HepG2 (cell line): ENCODE results near the gene DHRS12. TPM values are rescaled to one million over a fixed set of nuclear protein-coding genes. Genes with fewer than 3 reads are reported as not detected.

Experiments
- ATAC-seq: fragments of 200-7000 bp; cut with Tn5 transposase; 3 replicates; pipeline ENCODE4 v1.9.1; 2020; ENCODE audit warnings: mild to moderate bottlenecking, moderate library complexity
- Bru-seq: library from RNA; stranded (reverse); fragments of 400-500 nt; gene quantifications from one replicate; lab custom pipeline; 2021; lab: Mats Ljungman, UMichigan
- BruChase-seq, 2 experiments: library from RNA; stranded (reverse); fragments of 400-500 nt; gene quantifications; one replicate each; lab custom pipeline; 2021; lab: Mats Ljungman, UMichigan
- BruUV-seq: library from RNA; stranded (reverse); fragments of 400-500 nt; replicated peaks from 2 replicates; lab custom pipeline; 2021; lab: Mats Ljungman, UMichigan
- CTCF ChIA-PET: fragments of 300-600 bp; formaldehyde crosslinking; extraction: SDS; loops from one replicate; lab custom pipeline; 2021; ENCODE audit warnings: low total read pairs, inconsistent platforms, low intra/inter-chr PET ratio; lab: Yijun Ruan, JAX
- POLR2A ChIA-PET: fragments of 350-600 bp; sonication (Branson Sonifier 250); formaldehyde crosslinking; loops from one replicate; lab custom pipeline; 2020; ENCODE audit warnings: antibody characterized with exemption, inconsistent platforms; lab: Yijun Ruan, JAX
- DNase-seq: peaks from one replicate; pipeline ENCODE4 v3.0.0-alpha.2; 2015; ENCODE audit warnings: low spot score
- FAIRE-seq: peaks from 3 replicates; lab custom pipeline; 2011; peaks lifted over from hg19 to GRCh38; lab: Jason Lieb, UNC
- H2AFZ ChIP-seq: one replicate; pipeline ENCODE4 v1.6.1; 2011; ENCODE audit warnings: low read length, inconsistent platforms
- H3K27ac ChIP-seq: fragments of 300-600 bp; 3 replicates; pipeline ENCODE4 v1.8.0; 2011; ENCODE audit warnings: mixed run types, mild to moderate bottlenecking, mixed read lengths, low read length, inconsistent platforms; ENCODE audit not compliant: insufficient read depth; ENCODE audit errors: extremely low read length
- H3K27me3 ChIP-seq, 2 experiments: fragments of 200-600 bp in 1 of 2; 2 replicates in 1 of 2; 3 replicates in 1 of 2; pipeline versions ENCODE4 v1.6.0 to v1.8.0; 2011; ENCODE audit warnings: low read length in 2 of 2, mild to moderate bottlenecking in 2 of 2, moderate library complexity in 2 of 2, inconsistent platforms in 1 of 2; ENCODE audit not compliant: insufficient read depth in 2 of 2, control insufficient read depth in 1 of 2
- H3K36me3 ChIP-seq, 2 experiments: fragments of 200-600 bp in 1 of 2; replicated peaks in 1 of 2; 2 replicates in 1 of 2; 3 replicates in 1 of 2; pipeline versions ENCODE4 v1.5.1 to v1.8.0; 2011; ENCODE audit warnings: low read length in 2 of 2, inconsistent platforms in 1 of 2; ENCODE audit not compliant: insufficient read depth in 2 of 2, control insufficient read depth in 1 of 2
- H3K4me1 ChIP-seq: 2 replicates; pipeline ENCODE4 v1.5.1; 2012; ENCODE audit warnings: low read length, inconsistent platforms; ENCODE audit not compliant: insufficient read depth
- H3K4me2 ChIP-seq: 2 replicates; pipeline ENCODE4 v1.6.0; 2011; ENCODE audit warnings: low read depth, low read length, inconsistent platforms
- H3K4me3 ChIP-seq, 3 experiments: fragments of 200-600 bp in 1 of 3; sonication (generic), shearing (Covaris generic) in 1 of 3; replicated peaks in 1 of 3; 2 replicates each; pipeline ENCODE4 v1.5.1; 2011 to 2016; ENCODE audit warnings: low read length in 3 of 3, inconsistent platforms in 2 of 3, low read depth in 2 of 3, mild to moderate bottlenecking in 2 of 3, control low read depth in 1 of 3, mixed read lengths in 1 of 3; ENCODE audit not compliant: insufficient read depth in 1 of 3
- H3K79me2 ChIP-seq: one replicate; pipeline ENCODE4 v1.6.1; 2011; ENCODE audit warnings: low read length, inconsistent platforms; ENCODE audit not compliant: insufficient read depth
- H3K9ac ChIP-seq: 2 replicates; pipeline ENCODE4 v1.6.0; 2011; ENCODE audit warnings: mild to moderate bottlenecking, low read depth, low read length, inconsistent platforms; ENCODE audit not compliant: insufficient read depth
- H3K9me3 ChIP-seq: 2 replicates; pipeline ENCODE4 v1.5.1; 2012; ENCODE audit warnings: mild to moderate bottlenecking, low read length
- H4K20me1 ChIP-seq: 2 replicates; pipeline ENCODE4 v1.6.0; 2011; ENCODE audit warnings: inconsistent platforms, mild to moderate bottlenecking, low read length, moderate library complexity; ENCODE audit not compliant: insufficient read depth
- YEATS4 ChIP-seq: sonication (generic); formaldehyde crosslinking; IDR thresholded peaks from 2 replicates; pipeline ENCODE4 v1.4.0; 2020; ENCODE audit warnings: missing genetic modification reagents, borderline replicate concordance
- ZFP37 ChIP-seq: sonication (generic); formaldehyde crosslinking; IDR thresholded peaks from 2 replicates; pipeline ENCODE4 v1.4.0; 2020; ENCODE audit warnings: missing genetic modification reagents, borderline replicate concordance
- ZKSCAN1 ChIP-seq: fragments of 150-350 bp; IDR thresholded peaks from 2 replicates; pipeline ENCODE4 v1.6.1; 2014; ENCODE audit warnings: low read length
- ZMYM4 ChIP-seq: sonication (generic); formaldehyde crosslinking; IDR thresholded peaks from 2 replicates; pipeline ENCODE4 v1.8.1; 2023; ENCODE audit warnings: mild to moderate bottlenecking, missing genetic modification reagents
- ZNF446 ChIP-seq: sonication (generic); formaldehyde crosslinking; IDR thresholded peaks from 2 replicates; pipeline ENCODE4 v1.5.0; 2020; ENCODE audit warnings: mild to moderate bottlenecking, missing genetic modification reagents
- ZNF777 ChIP-seq: sonication (generic); formaldehyde crosslinking; IDR thresholded peaks from 2 replicates; pipeline ENCODE4 v1.4.0; 2020; ENCODE audit warnings: missing genetic modification reagents
- WGBS: methylation state at CpG from one replicate; pipeline ENCODE4 v1.1.6; 2017; ENCODE audit warnings: low lambda C conversion rate; 5-methylcytosine and 5-hydroxymethylcytosine counted together
- in situ Hi-C: cut with HindIII; loops from 2 replicates; pipeline ENCODE4 v1.10.0; 2017; ENCODE audit warnings: low pct_unique_long_range_greater_than_20kb; ENCODE audit not compliant: extremely low pct_ligation_motif_present
- intact Hi-C: fragments of 100-400 bp; cut with micrococcal nuclease; formaldehyde crosslinking; loops from one replicate; pipeline ENCODE4 v1.10.0; 2022; ENCODE audit not compliant: unreplicated experiment
- long read RNA-seq, 2 experiments: library from RNA in 1 of 2; library from polyadenylated mRNA in 1 of 2; stranded (forward) in 1 of 2; unstranded in 1 of 2; transcript quantifications; one replicate each; pipeline ENCODE4 v2.0.0, GENCODE V29; 2019 to 2022
- polyA minus RNA-seq, 3 experiments: library from RNA; depleted of rRNA, polyadenylated mRNA; stranded (reverse); fragments of >200 nt; gene quantifications; 2 replicates each; pipeline ENCODE4 v1.2.3, GENCODE V29; 2011; ENCODE audit warnings: low replicate concordance in 1 of 3
- polyA plus RNA-seq, 8 experiments: library from polyadenylated mRNA; depleted of rRNA in 3 of 8; stranded (reverse) in 7 of 8; unstranded in 1 of 8; fragments of >200 nt; fragmentation: Illumina TruSeq in 4 of 8; extraction: Trizol in 4 of 8; gene quantifications; 2 replicates each; pipeline versions ENCODE4 v1.2.1 to v1.2.3, GENCODE V29; 2011 to 2016; ENCODE audit warnings: low read depth in 4 of 8, missing spikeins in 1 of 8, mixed read lengths in 1 of 8; ENCODE audit not compliant: insufficient read depth in 1 of 8
- total RNA-seq, 5 experiments: library from RNA; depleted of rRNA; stranded (reverse); fragments of >200 nt; fragmentation: Illumina TruSeq; extraction: Trizol; gene quantifications; 2 replicates each; pipeline ENCODE4 v1.2.3, GENCODE V29; 2016; ENCODE audit warnings: low read depth in 1 of 5
- TF ChIP-seq, protein P1 (sequence below): sonication (generic); formaldehyde crosslinking; IDR thresholded peaks from 2 replicates; pipeline ENCODE4 v1.5.0; 2020; ENCODE audit warnings: mild to moderate bottlenecking, low read depth, missing genetic modification reagents, borderline replicate concordance
- TF ChIP-seq, protein P2 (sequence below): sonication (generic); formaldehyde crosslinking; IDR thresholded peaks from 2 replicates; pipeline ENCODE4 v1.8.1; 2023; ENCODE audit warnings: missing genetic modification reagents, mild to moderate bottlenecking, borderline replicate concordance
- TF ChIP-seq, protein P3 (sequence below): sonication (generic); formaldehyde crosslinking; IDR thresholded peaks from 2 replicates; pipeline ENCODE4 v1.4.0; 2020; ENCODE audit warnings: mild to moderate bottlenecking, low read depth, missing genetic modification reagents
- TF ChIP-seq, protein P4 (sequence below): sonication (generic); formaldehyde crosslinking; IDR thresholded peaks from 2 replicates; pipeline ENCODE4 v1.5.1; 2020; ENCODE audit warnings: missing genetic modification reagents, mild to moderate bottlenecking, borderline replicate concordance
- TF ChIP-seq, protein P5 (sequence below): sonication (generic); formaldehyde crosslinking; conservative IDR thresholded peaks from 2 replicates; pipeline ENCODE4 v1.4.0; 2020; ENCODE audit warnings: missing genetic modification reagents

DHRS12 gene, protein sequence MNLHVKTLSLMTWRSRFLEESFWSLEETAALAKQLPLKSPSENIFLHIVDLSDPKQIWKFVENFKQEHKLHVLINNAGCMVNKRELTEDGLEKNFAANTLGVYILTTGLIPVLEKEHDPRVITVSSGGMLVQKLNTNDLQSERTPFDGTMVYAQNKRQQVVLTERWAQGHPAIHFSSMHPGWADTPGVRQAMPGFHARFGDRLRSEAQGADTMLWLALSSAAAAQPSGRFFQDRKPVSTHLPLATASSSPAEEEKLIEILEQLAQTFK
- total RNA-seq (2016; rRNA removed; fragmentation: Illumina TruSeq; extraction: Trizol) (4.8 and 7.2 TPM in 2 replicates), polyA plus RNA-seq (2011; rRNA removed) (8.4 and 12.7 TPM in 2 replicates), polyA minus RNA-seq (2011; rRNA and poly(A)+ RNA removed; ENCODE audit: low replicate concordance) (0.89 and 5.4 TPM in 2 replicates), Bru-seq, nascent RNA (percentile 49 among the genes with signal in this experiment), BruChase-seq, experiment 1, labeled RNA remaining after a 6-hour chase (percentile 60 among the genes with signal in this experiment), BruChase-seq, experiment 2, labeled RNA remaining after a 2-hour chase (percentile 56 among the genes with signal in this experiment)
- total RNA-seq (2016; cell fraction: cytosol; rRNA removed; fragmentation: Illumina TruSeq; extraction: Trizol; ENCODE audit: low read depth), result 8.8 and 10.5 TPM in 2 replicates
- total RNA-seq (2016; cell fraction: insoluble cytoplasmic fraction; rRNA removed; fragmentation: Illumina TruSeq; extraction: Trizol), result 5.6 and 5.7 TPM in 2 replicates
- total RNA-seq (2016; cell fraction: membrane; rRNA removed; fragmentation: Illumina TruSeq; extraction: Trizol), result 9.1 and 14.0 TPM in 2 replicates
- total RNA-seq (2016; cell fraction: nucleus; rRNA removed; fragmentation: Illumina TruSeq; extraction: Trizol), result 6.7 TPM in 2 replicates
- polyA plus RNA-seq (2011; cell fraction: cytosol; rRNA removed), result 7.3 and 8.0 TPM in 2 replicates
- 19.6 and 21.8 TPM in 2 replicates for polyA plus RNA-seq (2011; cell fraction: nucleus; rRNA removed)
- 10.8 and 12.0 TPM in 2 replicates for polyA plus RNA-seq (2012)
- 15.2 and 25.5 TPM in 2 replicates for polyA plus RNA-seq (2016; cell fraction: cytosol; fragmentation: Illumina TruSeq; extraction: Trizol; ENCODE audit: low read depth)
- polyA plus RNA-seq (2016; cell fraction: insoluble cytoplasmic fraction; fragmentation: Illumina TruSeq; extraction: Trizol; ENCODE audit: low read depth), result 8.8 and 9.3 TPM in 2 replicates
- polyA plus RNA-seq (2016; cell fraction: membrane; fragmentation: Illumina TruSeq; extraction: Trizol; ENCODE audit: low read depth), result 15.3 and 19.6 TPM in 2 replicates
- polyA plus RNA-seq (2016; cell fraction: nucleus; fragmentation: Illumina TruSeq; extraction: Trizol; ENCODE audit: insufficient read depth, low read depth), result 14.9 and 17.8 TPM in 2 replicates
- 2.5 and 5.0 TPM in 2 replicates for polyA minus RNA-seq (2011; cell fraction: cytosol; rRNA and poly(A)+ RNA removed)
- 12.2 and 18.3 TPM in 2 replicates for polyA minus RNA-seq (2011; cell fraction: nucleus; rRNA and poly(A)+ RNA removed)
- long read RNA-seq, experiment 1, partial matches to known transcripts, result 1 of 9 reads
- long read RNA-seq, experiment 1, other reads (novel, unspliced or antisense), result 8 of 9 reads
- long read RNA-seq, experiment 2, partial matches to known transcripts, result 2 of 13 reads
- long read RNA-seq, experiment 2, other reads (novel, unspliced or antisense), result 5 of 13 reads

DNA sequence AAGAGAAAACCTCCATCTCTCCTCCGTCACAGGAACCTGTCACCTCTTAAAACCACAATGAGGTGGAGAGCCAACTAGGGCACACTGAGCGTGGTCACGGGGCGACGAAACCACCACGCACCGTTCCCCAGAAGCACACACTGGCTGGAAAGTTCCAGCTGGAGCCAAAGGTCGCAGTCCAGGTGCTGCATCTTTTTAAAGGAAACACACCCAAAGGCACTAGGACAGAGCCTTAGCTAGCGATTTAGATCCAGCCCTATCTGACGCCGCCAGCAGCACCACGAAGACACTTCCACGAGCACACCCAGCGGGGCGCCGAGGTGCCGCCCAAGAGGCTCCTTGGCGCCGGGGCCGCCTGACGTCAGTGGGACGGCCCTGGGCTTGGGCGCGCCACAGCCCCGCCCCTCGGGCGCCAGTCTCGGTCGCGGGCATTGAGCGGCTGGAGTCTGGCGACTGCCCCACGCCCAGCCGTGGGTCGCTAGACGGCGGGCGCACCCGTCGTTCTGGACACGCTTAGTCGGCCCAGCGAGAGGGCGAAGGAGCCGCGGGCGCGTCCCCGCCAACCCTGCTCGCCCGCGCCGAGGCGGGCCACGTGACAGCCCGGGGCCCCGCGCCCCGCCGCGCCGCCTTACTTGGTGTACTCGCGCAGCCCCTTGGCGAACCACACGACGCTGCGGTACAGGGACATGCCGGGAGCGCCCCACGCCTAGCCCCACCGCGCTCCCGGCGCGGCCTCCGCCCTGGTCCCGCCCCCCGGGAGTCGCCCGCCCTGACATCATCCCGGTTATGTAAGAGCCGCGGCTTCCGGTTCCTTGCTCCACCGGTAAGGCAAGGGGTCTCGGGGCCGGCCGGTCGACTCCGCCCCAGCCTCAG, at the start of gene DHRS12:
Gene DHRS12, minus strand, starts transcription at position 742 of the 873 bp plus-strand sequence. CDS start 4,504 bp downstream, outside the sequence.
- in situ Hi-C loops, result no loop called here
- WGBS, result 3% methylated on average over 5 of the region's 91 CpGs
- no peaks in the 10 kb centered on the region for H3K79me2 ChIP-seq
- H3K27me3 ChIP-seq, result no peaks in the 10 kb centered on the region
- DNase-seq (peak; percentile 60), FAIRE-seq (no peak), ATAC-seq (peak; percentile 89)
- intact Hi-C loops, result loop anchor here (2.0 kb wide), 1 partner anchor 351 kb away; the partner anchor contains the start of gene INTS6
- peak within 1 kb of the TSS; percentile 97 for H3K9ac ChIP-seq
- no peaks in the 10 kb centered on the region for H4K20me1 ChIP-seq
- ChIA-PET POLR2A (interaction anchor here (0.8 to 4.1 kb wide), 7 partner anchors 10 to 370 kb away, joined by 3 to 19 read pairs (median 3); partner anchors contain the start of gene INTS6), CTCF (no interaction called here)
- H3K4me2 ChIP-seq, result peak within 1 kb of the TSS; percentile 95
- H3K36me3 ChIP-seq, result no peaks in the 10 kb centered on the region
- H2AFZ ChIP-seq, result no peak within 1 kb of the TSS
- H3K9me3 ChIP-seq, result no peaks in the 10 kb centered on the region
- no TSS peak for BruUV-seq
- peaks cover 49% of the 10 kb centered on the region for H3K4me1 ChIP-seq
- H3K27ac ChIP-seq, result peak within 1 kb of the TSS; percentile 77
- peak within 1 kb of the TSS; percentile 68 to 85 (median 75) for H3K4me3 ChIP-seq
- 0 out of 2 replicates have a peak, but pooled peaks have one; percentile 20 for TF ChIP-seq ZFP37
- TF ChIP-seq, protein P1, sequence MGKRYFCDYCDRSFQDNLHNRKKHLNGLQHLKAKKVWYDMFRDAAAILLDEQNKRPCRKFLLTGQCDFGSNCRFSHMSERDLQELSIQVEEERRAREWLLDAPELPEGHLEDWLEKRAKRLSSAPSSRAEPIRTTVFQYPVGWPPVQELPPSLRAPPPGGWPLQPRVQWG (CRISPR knock-in tag), result no peak
- no peak; the same call in 1 of the 2 replicates for TF ChIP-seq ZMYM4
- TF ChIP-seq, protein P2, sequence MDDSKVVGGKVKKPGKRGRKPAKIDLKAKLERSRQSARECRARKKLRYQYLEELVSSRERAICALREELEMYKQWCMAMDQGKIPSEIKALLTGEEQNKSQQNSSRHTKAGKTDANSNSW (CRISPR knock-in tag), result no peak
- TF ChIP-seq, protein P3, sequence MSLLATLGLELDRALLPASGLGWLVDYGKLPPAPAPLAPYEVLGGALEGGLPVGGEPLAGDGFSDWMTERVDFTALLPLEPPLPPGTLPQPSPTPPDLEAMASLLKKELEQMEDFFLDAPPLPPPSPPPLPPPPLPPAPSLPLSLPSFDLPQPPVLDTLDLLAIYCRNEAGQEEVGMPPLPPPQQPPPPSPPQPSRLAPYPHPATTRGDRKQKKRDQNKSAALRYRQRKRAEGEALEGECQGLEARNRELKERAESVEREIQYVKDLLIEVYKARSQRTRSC (CRISPR knock-in tag), result no peak
- TF ChIP-seq, protein P4, sequence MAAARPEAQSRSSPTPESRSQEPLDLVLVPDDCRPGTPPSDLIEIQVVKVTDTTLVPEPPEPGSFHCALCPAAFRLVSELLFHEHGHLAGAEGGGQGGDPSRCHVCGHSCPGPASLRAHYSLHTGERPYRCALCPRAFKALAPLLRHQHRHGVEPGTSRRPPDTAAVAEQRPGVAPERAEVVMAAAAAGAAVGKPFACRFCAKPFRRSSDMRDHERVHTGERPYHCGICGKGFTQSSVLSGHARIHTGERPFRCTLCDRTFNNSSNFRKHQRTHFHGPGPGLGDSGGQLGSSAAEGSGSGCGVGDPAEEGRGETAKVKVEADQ (CRISPR knock-in tag), result peak; percentile 71
- no peak for TF ChIP-seq ZKSCAN1
- peak; percentile 90 for TF ChIP-seq ZNF777 (CRISPR knock-in tag)
- peak; percentile 97 for TF ChIP-seq YEATS4
- TF ChIP-seq, protein P5, sequence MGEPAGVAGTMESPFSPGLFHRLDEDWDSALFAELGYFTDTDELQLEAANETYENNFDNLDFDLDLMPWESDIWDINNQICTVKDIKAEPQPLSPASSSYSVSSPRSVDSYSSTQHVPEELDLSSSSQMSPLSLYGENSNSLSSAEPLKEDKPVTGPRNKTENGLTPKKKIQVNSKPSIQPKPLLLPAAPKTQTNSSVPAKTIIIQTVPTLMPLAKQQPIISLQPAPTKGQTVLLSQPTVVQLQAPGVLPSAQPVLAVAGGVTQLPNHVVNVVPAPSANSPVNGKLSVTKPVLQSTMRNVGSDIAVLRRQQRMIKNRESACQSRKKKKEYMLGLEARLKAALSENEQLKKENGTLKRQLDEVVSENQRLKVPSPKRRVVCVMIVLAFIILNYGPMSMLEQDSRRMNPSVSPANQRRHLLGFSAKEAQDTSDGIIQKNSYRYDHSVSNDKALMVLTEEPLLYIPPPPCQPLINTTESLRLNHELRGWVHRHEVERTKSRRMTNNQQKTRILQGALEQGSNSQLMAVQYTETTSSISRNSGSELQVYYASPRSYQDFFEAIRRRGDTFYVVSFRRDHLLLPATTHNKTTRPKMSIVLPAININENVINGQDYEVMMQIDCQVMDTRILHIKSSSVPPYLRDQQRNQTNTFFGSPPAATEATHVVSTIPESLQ (CRISPR knock-in tag), result peak; percentile 93
- peak; percentile 82; the same call in 1 of the 2 replicates for TF ChIP-seq ZNF446 (CRISPR knock-in tag)
